Immature natural killer cell (primary cell): Measurements from ENCODE around the gene PHOX2B. TPM values are rescaled to one million over a fixed set of nuclear protein-coding genes. Genes with fewer than 3 reads are reported as not detected.

Experiments used
- DNase-seq, 3 donors: peaks; one replicate each; pipeline ENCODE4 v3.0.0; 2022; ENCODE audit warnings: mixed read lengths in 1 of 3
- H3K27ac Mint-ChIP-seq, 6 donors: one replicate each; pipeline ENCODE4 v1.8.0; 2020; ENCODE audit warnings: mixed read lengths in 6 of 6, mild to moderate bottlenecking in 5 of 6, inconsistent platforms in 4 of 6, moderate library complexity in 3 of 6
- H3K27me3 Mint-ChIP-seq, 3 donors: one replicate each; pipeline ENCODE4 v1.8.0; 2020 to 2021; ENCODE audit warnings: low read depth in 3 of 3, mild to moderate bottlenecking in 3 of 3, mixed read lengths in 3 of 3, moderate library complexity in 3 of 3, inconsistent platforms in 1 of 3
- H3K36me3 Mint-ChIP-seq, 3 donors: one replicate each; pipeline ENCODE4 v1.8.0; 2020; ENCODE audit warnings: mixed read lengths in 3 of 3, inconsistent platforms in 2 of 3, mild to moderate bottlenecking in 2 of 3
- H3K4me1 Mint-ChIP-seq, 2 donors: one replicate each; pipeline ENCODE4 v1.8.0; 2020; ENCODE audit warnings: inconsistent platforms in 2 of 2, mild to moderate bottlenecking in 2 of 2, mixed read lengths in 2 of 2, moderate library complexity in 1 of 2
- H3K4me3 Mint-ChIP-seq, 5 donors: one replicate each; pipeline ENCODE4 v1.8.0; 2020; ENCODE audit warnings: mild to moderate bottlenecking in 5 of 5, mixed read lengths in 5 of 5, inconsistent platforms in 3 of 5, moderate library complexity in 3 of 5
- H3K9me3 Mint-ChIP-seq, 6 donors: one replicate each; pipeline ENCODE4 v1.8.0; 2020; ENCODE audit warnings: mild to moderate bottlenecking in 6 of 6, mixed read lengths in 6 of 6, inconsistent platforms in 4 of 6, moderate library complexity in 3 of 6
- polyA plus RNA-seq, 3 donors: library from polyadenylated mRNA; unstranded; fragments of 300-500 nt; fragmentation: Illumina TruSeq; gene quantifications; one replicate each; pipeline ENCODE4 v1.2.3, GENCODE V29; 2021

The PHOX2B gene
- polyA plus RNA-seq, 3 donors from 2014 or later, result not detected

DNA sequence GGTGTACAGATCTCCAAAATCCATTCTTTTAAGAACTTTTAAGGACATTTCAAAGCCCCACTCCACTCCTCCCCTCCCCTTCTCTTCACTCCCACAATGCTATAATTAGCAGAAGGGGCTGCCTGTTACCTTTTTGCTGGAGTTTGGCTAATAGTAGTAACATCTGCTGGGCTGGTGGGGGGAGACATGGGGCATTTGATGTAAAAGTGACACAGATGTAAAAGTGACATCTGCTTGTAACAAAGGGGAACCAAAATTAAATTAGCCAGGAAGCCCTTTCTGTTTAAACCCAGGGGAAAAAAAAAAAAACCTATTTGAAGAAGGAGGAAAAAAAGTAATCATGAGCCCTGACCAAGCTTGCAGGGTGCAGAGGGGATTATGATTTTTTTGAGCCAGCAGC is 5.4 kb upstream of the PHOX2B start:
- Mint-ChIP-seq H3K4me1 (no peaks in the 10 kb centered on the region), H3K27ac (no peak overlapping the region), H3K4me3 (no peak overlapping the region), H3K27me3 (peaks cover 4 to 29% (median 15%) of the 10 kb centered on the region in 3 donors), H3K9me3 (peaks cover 0 to 25% (median 4%) of the 10 kb centered on the region in 6 donors), H3K36me3 (peaks cover 0 to 3% (median 0%) of the 10 kb centered on the region in 3 donors)
- DNase-seq, result no peak

DNA sequence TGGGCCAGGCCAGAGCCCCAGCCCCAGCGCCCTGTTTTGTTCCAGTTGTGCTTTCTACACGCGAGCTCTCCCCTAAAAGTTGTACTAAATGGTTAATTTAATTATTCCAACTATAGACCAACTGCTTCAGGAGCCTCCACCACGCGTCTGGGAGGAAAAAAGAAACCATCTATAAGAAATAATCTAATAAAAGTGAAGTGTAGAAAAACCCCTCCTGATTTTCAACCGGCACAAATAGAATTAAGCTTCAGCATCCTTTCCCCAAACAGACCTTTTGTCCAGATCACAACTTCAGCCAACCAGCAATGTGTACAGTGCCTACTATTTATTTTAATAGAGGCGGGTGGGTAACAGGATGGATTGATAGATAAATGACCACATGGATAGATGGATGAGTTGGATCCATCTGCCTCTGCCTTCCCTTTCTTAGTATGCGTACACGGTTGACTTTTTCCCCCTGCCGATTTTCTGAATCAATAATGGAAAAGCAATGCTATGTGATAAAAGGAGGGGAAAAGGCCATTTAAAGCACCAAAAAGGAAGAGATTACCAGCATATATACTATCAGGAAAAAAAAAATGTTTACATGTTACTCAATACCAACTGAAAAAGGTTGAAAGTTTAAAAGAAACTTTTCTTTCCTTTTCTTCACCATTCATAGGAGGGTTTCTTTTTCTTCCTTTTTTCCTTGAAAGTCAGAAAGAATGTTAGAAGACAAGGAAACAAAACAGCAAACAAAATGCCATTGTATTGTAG is 3.7 kb upstream of the PHOX2B start:
- Mint-ChIP-seq H3K27me3 (peaks cover 15 to 35% (median 16%) of the 10 kb centered on the region in 3 donors), H3K4me3 (no peak overlapping the region), H3K9me3 (peaks cover 0 to 28% (median 5%) of the 10 kb centered on the region in 6 donors), H3K36me3 (peaks cover 0 to 4% (median 3%) of the 10 kb centered on the region in 3 donors), H3K4me1 (no peaks in the 10 kb centered on the region), H3K27ac (no peak overlapping the region)
- no peak for DNase-seq

GRCh38 chr4:41751449-41752061 is 3.0 kb upstream of the PHOX2B start:
- Mint-ChIP-seq H3K9me3 (peaks cover 0 to 28% (median 6%) of the 10 kb centered on the region in 6 donors), H3K4me3 (no peak overlapping the region), H3K4me1 (no peaks in the 10 kb centered on the region), H3K27me3 (peaks cover 15 to 41% (median 19%) of the 10 kb centered on the region in 3 donors), H3K36me3 (peaks cover 0 to 4% (median 3%) of the 10 kb centered on the region in 3 donors), H3K27ac (no peak overlapping the region)
- no peak for DNase-seq

GRCh38 chr4:41750626-41751448 is 2.3 kb upstream of the PHOX2B start:
- no peaks in the 10 kb centered on the region for H3K4me1 Mint-ChIP-seq
- H3K27ac Mint-ChIP-seq, result no peak overlapping the region
- peaks cover 0 to 4% (median 3%) of the 10 kb centered on the region in 3 donors for H3K36me3 Mint-ChIP-seq
- H3K9me3 Mint-ChIP-seq, result peaks cover 0 to 28% (median 6%) of the 10 kb centered on the region in 6 donors
- peaks cover 15 to 44% (median 19%) of the 10 kb centered on the region in 3 donors for H3K27me3 Mint-ChIP-seq
- DNase-seq, result no peak
- no peak overlapping the region for H3K4me3 Mint-ChIP-seq

DNA sequence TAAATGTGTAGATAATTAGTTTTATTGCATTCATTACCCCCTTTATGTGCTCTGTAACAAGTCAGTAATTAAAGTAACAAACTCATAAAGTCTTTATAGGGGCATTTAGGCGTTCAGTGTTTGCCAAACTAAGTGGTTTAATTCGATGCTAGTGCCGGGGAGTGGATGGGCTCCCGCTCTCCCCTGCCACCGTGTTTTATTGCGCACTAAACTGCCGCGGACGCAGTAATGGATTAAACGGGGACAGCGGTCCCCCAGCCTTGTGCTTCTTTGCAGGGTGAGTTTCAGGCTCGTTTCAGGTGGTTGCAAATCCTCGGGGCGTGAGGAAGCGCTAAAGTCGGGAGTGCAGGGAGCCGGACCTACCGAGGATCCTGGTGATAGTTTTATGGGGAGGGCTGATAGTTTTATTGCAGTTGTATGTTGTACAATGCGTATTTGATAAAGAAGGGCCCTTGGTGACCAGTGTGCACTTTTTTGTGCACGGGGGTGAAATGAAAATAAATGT is 1.6 kb upstream of the PHOX2B start:
- peaks cover 0 to 28% (median 6%) of the 10 kb centered on the region in 6 donors for H3K9me3 Mint-ChIP-seq
- no peak overlapping the region for H3K27ac Mint-ChIP-seq
- no peaks in the 10 kb centered on the region for H3K4me1 Mint-ChIP-seq
- H3K36me3 Mint-ChIP-seq, result peaks cover 0 to 4% (median 3%) of the 10 kb centered on the region in 3 donors
- H3K4me3 Mint-ChIP-seq, result no peak overlapping the region
- peaks cover 15 to 43% (median 21%) of the 10 kb centered on the region in 3 donors for H3K27me3 Mint-ChIP-seq
- no peak for DNase-seq

GRCh38 chr4:41749631-41750039 is 1.1 kb upstream of the PHOX2B start:
- H3K36me3 Mint-ChIP-seq, result peaks cover 0 to 6% (median 3%) of the 10 kb centered on the region in 3 donors
- DNase-seq, result no peak
- H3K4me1 Mint-ChIP-seq, result no peaks in the 10 kb centered on the region
- no peak overlapping the region for H3K27ac Mint-ChIP-seq
- peaks cover under 1 to 29% (median 6%) of the 10 kb centered on the region in 6 donors for H3K9me3 Mint-ChIP-seq
- H3K4me3 Mint-ChIP-seq, result no peak overlapping the region
- peaks cover 15 to 46% (median 22%) of the 10 kb centered on the region in 3 donors for H3K27me3 Mint-ChIP-seq

GRCh38 chr4:41748074-41748570 is 403 bp downstream of the PHOX2B start:
- Mint-ChIP-seq H3K4me1 (no peaks in the 10 kb centered on the region), H3K27ac (no peak overlapping the region), H3K4me3 (no peak overlapping the region), H3K9me3 (peaks cover 4 to 31% (median 10%) of the 10 kb centered on the region in 6 donors), H3K27me3 (peaks cover 21 to 50% (median 26%) of the 10 kb centered on the region in 3 donors), H3K36me3 (peaks cover 3 to 11% (median 7%) of the 10 kb centered on the region in 3 donors)
- DNase-seq, result no peak

- Mint-ChIP-seq H3K27ac (no peak overlapping the region), H3K27me3 (peaks cover 21 to 47% (median 25%) of the 10 kb centered on the region in 3 donors), H3K36me3 (peaks cover 3 to 11% (median 7%) of the 10 kb centered on the region in 3 donors), H3K9me3 (peaks cover 4 to 31% (median 9%) of the 10 kb centered on the region in 6 donors), H3K4me3 (peak overlapping the region in 1 of 5 donors; percentile 13), H3K4me1 (no peaks in the 10 kb centered on the region)
- no peak for DNase-seq
Measured at GRCh38 chr4:41747230-41748055, 1.1 kb downstream of the PHOX2B start.

GRCh38 chr4:41746440-41747229 is 1.9 kb downstream of the PHOX2B start:
- Mint-ChIP-seq H3K4me3 (no peak overlapping the region), H3K9me3 (peaks cover 3 to 31% (median 10%) of the 10 kb centered on the region in 6 donors), H3K27ac (no peak overlapping the region), H3K36me3 (peaks cover 3 to 11% (median 7%) of the 10 kb centered on the region in 3 donors), H3K4me1 (no peaks in the 10 kb centered on the region), H3K27me3 (peaks cover 18 to 44% (median 25%) of the 10 kb centered on the region in 3 donors)
- no peak for DNase-seq

- H3K9me3 Mint-ChIP-seq, result peaks cover 3 to 31% (median 10%) of the 10 kb centered on the region in 6 donors
- peaks cover 3 to 11% (median 7%) of the 10 kb centered on the region in 3 donors for H3K36me3 Mint-ChIP-seq
- H3K27me3 Mint-ChIP-seq, result peaks cover 15 to 44% (median 25%) of the 10 kb centered on the region in 3 donors
- no peak overlapping the region for H3K27ac Mint-ChIP-seq
- no peak overlapping the region for H3K4me3 Mint-ChIP-seq
- no peak for DNase-seq
- H3K4me1 Mint-ChIP-seq, result no peaks in the 10 kb centered on the region
Measured at GRCh38 chr4:41746025-41746439, 2.5 kb downstream of the PHOX2B start.

GRCh38 chr4:41745292-41746024 is 3.1 kb downstream of the PHOX2B start:
- H3K27ac Mint-ChIP-seq, result no peak overlapping the region

More at GRCh38 chr4:41745292-41746024, 3.1 kb downstream of the PHOX2B start:
- DNase-seq, result no peak
- H3K9me3 Mint-ChIP-seq, result peaks cover 3 to 28% (median 10%) of the 10 kb centered on the region in 6 donors
- peaks cover 3 to 11% (median 7%) of the 10 kb centered on the region in 3 donors for H3K36me3 Mint-ChIP-seq
- no peak overlapping the region for H3K4me3 Mint-ChIP-seq
- peaks cover 12 to 43% (median 25%) of the 10 kb centered on the region in 3 donors for H3K27me3 Mint-ChIP-seq
- no peaks in the 10 kb centered on the region for H3K4me1 Mint-ChIP-seq
